ENCODE results near the gene APIP.

Gene APIP

DNA sequence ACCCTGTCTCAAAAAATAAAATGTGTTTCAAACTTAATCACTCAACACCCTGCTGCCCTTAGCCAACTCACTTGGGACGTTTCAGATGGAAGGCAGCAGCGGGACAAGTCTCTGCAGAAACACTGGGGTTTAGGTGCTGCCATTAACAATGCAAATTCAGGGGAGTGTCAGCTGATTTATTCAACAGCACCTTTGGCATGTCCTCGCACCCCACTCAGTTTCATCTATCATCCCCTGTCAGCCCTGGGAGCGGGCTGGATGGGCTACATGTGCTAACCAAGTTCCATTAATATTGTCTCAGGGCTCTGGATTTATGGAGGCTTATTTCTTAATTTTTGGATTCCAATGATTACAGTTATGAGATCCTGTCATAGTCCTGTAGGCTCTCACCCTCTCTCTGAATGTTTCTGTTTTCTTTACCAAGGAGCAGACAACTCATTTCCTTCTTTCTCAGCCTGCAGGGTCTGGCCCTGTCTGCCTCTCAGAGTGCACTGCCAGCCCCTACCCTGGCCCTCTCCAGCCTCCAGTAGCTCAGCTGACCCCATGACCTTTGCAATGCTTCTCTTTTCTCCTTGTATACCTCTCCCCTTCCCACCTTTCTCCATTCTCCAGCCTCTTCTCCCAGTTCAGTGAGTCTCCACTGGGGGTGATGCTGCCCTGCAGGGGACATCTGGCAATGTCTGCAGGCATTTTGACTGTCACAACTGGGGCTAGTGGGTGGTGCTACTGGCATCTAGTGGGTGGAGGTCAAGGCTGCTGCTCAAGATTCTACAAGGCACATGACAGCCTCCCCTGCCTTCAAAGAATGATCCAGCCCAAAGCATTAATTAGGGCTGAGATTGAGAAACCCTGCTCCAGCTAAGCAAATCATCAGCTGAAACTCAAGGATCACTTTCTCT, 79.0 kb downstream of the APIP start:
- peak; percentile 42 for DNase-seq

DNA sequence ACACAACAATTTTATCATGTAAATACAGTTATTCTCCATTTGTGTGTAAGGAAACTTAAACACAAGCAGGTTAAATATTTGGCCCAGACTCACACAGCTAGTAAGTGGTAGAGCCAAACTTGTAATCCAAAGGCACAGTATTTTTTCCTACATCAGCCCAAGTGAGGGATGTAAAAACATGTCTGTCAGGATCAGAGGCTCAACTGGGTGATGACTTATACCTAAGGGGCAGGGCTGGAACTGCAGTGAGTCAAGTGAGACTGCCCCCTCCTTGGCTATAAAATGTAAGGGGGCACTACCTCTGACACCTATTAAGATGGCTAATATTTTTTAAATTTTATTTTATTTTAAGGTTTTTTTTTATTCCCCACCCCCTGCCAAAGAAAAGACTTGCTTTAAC, 82.6 kb downstream of the APIP start:
- no peak for DNase-seq
